ENCODE measurements around the gene RCVRN. TPM values are rescaled to one million over a fixed set of nuclear protein-coding genes. Genes with fewer than 3 reads are reported as not detected.
A peak's percentile ranks its signal among the peaks of the same experiment; 100 is the strongest.

RCVRN gene
- total RNA-seq, 1 donor from 2014 or later: not detected

GRCh38 chr17:9900784-9901183, 4.3 kb downstream of the RCVRN start:
- peak; percentile 32 for DNase-seq (ENCODE audit: low read depth)
- no peak for TF ChIP-seq CTCF (conservative IDR thresholded peaks at IDR 0.05; ENCODE audit: low read depth, low read length)
- H3K4me3 ChIP-seq (ENCODE audit: low read depth, low read length): no peak overlapping the region

- TF ChIP-seq CTCF (conservative IDR thresholded peaks at IDR 0.05; ENCODE audit: low read depth, low read length): no peak
- no peak for DNase-seq (ENCODE audit: low read depth)
- no peak overlapping the region for H3K4me3 ChIP-seq (ENCODE audit: low read depth, low read length)
Measured at GRCh38 chr17:9900044-9900594, 5.0 kb downstream of the RCVRN start.

GRCh38 chr17:9899280-9900043, 5.6 kb downstream of the RCVRN start:
- DNase-seq (ENCODE audit: low read depth): no peak

GRCh38 chr17:9898812-9899211, 6.3 kb downstream of the RCVRN start:
- no peak overlapping the region for H3K4me3 ChIP-seq (ENCODE audit: low read depth, low read length)
- DNase-seq (ENCODE audit: low read depth): no peak
- no peak for TF ChIP-seq CTCF (conservative IDR thresholded peaks at IDR 0.05; ENCODE audit: low read depth, low read length)

More at GRCh38 chr17:9899280-9900043, 5.6 kb downstream of the RCVRN start:
- no peak overlapping the region for H3K4me3 ChIP-seq (ENCODE audit: low read depth, low read length)
- TF ChIP-seq CTCF (conservative IDR thresholded peaks at IDR 0.05; ENCODE audit: low read depth, low read length): no peak

GRCh38 chr17:9897372-9897968, 7.6 kb downstream of the RCVRN start:
- no peak for TF ChIP-seq CTCF (conservative IDR thresholded peaks at IDR 0.05; ENCODE audit: low read depth, low read length)
- H3K4me3 ChIP-seq (ENCODE audit: low read depth, low read length): no peak overlapping the region
- no peak for DNase-seq (ENCODE audit: low read depth)

GRCh38 chr17:9895923-9896322, 9.1 kb downstream of the RCVRN start:
- TF ChIP-seq CTCF (conservative IDR thresholded peaks at IDR 0.05; ENCODE audit: low read depth, low read length): no peak
- no peak overlapping the region for H3K4me3 ChIP-seq (ENCODE audit: low read depth, low read length)
- no peak for DNase-seq (ENCODE audit: low read depth)

All from epithelial cell of proximal tubule (primary cell).